ENCODE results near the gene YJEFN3. TPM values are rescaled to one million over a fixed set of nuclear protein-coding genes. Genes with fewer than 3 reads are reported as not detected.

The YJEFN3 gene
- total RNA-seq, 1 donor from 2014 or later, result 4.9 TPM

DNA sequence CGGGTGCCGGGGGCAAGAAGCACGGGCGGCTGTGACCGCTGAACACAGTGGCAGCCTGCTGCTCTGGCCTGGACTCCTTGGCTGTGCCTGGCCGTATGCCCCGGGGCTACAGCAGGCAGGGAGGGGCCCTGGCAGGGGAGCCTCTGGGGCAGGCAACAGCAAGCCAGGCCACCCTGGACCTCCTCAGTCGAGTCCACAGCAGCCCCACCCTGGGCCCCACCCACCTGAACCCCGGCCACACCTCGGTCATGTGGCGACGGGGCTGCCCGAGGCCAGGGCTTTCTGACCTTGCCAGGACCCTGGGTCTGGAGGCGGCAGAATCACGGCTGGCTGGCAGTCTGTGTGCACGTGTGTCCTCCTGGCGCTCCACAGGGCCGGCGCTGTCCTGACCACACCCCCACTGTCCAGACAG lies 18.0 kb downstream of the YJEFN3 start:
- ATAC-seq, result peak; percentile 19
- intact Hi-C loops (cut with DNase I), result no loop called here
- DNase-seq (ENCODE audit: low spot score), result no peak

GRCh38 chr19:19547674-19548336 lies 19.1 kb downstream of the YJEFN3 start:
- ATAC-seq, result no peak
- intact Hi-C loops (cut with DNase I), result no loop called here
- no peak for DNase-seq (ENCODE audit: low spot score)

DNA sequence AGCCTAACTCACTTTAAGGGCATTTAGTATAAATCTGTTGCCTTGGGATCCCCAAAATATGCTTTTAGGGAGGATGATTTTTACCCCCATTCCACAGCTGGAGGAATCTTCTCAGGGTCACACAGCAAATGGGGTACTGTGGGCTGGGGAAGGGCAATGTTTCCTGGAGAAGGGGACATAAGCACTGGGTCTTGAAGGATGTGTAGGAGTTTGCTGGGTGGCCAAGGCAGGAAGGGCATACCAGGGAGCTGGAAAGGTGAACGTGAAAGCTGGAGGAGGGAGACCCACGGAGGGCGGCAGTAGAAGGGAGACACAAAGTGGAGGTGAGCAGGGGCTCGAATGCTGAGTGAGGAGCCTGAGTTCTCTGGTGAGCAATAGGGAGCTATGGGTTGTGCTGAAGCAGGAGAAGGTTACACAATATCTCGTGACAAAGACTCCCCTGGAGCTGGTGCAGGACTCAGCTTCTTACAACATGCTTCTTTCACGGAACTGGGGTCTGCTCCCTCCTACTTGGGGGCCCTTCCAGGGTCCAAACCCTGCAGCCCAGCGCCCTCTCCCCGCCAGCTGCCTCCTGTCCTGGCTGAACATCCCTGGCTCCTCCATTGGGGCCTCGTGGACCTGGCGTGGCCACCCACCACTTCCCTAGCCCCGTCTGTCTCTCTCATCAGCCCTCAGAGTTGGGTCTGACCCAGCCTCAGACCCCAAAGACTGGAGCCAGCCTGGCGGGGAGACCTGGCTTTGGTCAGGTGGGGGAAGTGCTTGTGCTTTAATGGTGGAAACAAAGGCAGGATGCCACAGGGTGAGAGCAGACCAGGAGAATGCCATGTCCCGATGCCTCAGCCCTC lies 20.4 kb downstream of the YJEFN3 start:
- DNase-seq (ENCODE audit: low spot score) (no peak), ATAC-seq (no peak)
- intact Hi-C loops (cut with DNase I), result no loop called here

- DNase-seq (ENCODE audit: low spot score) (no peak), ATAC-seq (no peak)
- intact Hi-C loops (cut with DNase I), result no loop called here
Measured at GRCh38 chr19:19549804-19550464, 21.2 kb downstream of the YJEFN3 start.

DNA sequence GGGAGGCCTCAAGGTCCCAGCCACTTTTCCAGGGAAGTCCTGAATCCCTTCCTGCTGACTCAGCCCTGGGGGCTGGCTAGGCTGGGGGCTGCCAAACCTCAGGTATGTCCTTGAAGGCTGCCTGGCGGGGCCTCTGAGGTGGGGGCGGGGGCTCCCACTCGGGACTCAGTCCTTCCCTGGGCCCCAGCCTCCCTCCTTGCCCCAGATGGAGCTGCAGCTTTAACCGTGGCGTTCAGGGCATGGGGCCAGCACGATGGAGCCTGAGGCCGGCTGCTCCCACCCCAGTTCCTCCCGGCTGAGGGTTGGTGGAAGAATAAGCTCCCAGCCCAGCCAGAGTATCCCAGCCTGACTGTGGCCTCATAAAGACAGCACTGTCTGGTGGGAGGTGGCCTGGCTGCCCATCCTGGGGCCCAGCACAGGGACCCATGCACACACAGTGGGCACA lies 21.8 kb downstream of the YJEFN3 start:
- no peak for DNase-seq (ENCODE audit: low spot score)
- intact Hi-C loops (cut with DNase I), result no loop called here

DNA sequence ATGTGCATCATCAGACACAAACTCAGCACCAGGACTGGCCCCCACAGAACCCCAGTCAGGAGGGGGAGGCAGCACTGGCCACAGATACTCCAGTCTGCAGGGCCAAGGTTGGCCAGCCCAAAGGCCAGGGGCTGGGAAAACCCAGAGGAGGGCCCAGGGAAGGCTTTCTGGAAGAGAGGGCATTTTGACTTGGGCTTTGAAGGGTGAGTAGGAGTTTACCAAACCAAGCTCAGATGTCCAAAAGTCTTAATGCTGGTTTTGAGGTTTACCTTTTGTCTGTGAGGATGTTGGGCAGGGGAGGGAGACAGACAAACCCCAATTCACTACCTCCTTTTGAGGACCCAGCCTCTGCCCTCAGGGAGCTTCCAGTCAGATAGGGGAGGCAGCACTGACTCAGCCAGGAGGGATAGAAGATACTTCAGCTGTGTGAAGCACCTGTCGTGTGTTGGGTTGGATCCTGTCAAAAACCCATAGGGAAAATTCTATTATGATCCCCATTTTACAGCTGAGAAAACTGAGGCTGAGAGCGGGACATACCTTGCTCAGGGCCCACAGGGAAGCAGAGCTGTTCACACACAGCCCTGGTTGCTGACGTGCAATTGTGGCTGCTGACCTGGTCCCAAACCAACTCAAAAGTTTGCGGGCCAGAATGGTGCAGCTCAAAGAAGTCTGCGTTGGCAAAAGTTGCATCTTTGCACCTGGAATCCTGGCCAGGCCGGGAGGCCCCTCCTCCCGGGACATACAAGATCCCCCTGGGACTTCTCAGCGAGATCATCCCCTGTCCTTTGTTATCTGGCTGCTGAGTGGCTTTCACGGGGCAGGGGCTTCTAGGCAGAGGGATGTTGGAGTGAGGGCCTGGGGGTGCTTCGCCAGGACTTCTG lies 22.5 kb downstream of the YJEFN3 start:
- DNase-seq (ENCODE audit: low spot score), result no peak
- no peak for ATAC-seq
- intact Hi-C loops (cut with DNase I), result no loop called here

More for the DNA sequence above, 21.8 kb downstream of the YJEFN3 start:
- no peak for ATAC-seq

DNA sequence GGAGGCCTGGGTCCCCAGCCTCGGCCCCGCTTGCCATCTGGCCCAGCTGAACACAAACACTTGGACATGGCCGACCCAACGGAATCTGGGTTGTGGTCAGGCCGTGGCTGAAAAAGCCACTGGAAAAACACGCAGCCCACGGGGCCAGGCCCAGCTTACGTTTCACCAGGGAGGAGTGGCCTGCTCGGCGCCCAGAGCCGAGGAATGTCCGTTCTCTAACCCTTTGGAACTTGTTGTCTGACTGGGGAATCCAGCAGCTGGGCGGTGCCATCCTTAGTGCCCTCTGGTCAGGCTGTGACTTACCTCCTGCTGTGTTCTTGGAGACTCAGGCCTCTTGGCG lies 23.1 kb downstream of the YJEFN3 start:
- intact Hi-C loops (cut with DNase I), result no loop called here
- DNase-seq (ENCODE audit: low spot score), result no peak
- ATAC-seq, result peak; percentile 61

DNA sequence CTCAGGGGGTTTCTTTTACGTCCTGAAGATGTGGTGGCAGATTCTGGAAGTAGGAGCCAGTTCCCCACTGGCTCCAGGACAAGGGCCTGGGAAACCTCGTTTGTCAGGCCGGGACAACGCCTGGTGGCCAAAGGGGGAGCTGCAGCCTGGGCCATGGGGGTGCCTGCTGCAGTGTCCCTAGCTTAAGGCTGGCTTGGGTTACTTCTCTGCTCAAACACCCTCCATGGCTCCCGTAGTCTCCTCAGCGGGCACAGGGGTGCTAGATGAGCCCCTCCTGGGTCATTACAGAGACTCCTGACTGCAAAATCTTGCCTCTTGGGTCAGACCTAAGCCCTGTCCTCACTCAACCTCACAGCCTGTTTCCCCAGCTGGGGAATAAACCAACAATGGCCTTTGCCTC lies 24.1 kb downstream of the YJEFN3 start:
- DNase-seq (ENCODE audit: low spot score) (no peak), ATAC-seq (no peak)
- intact Hi-C loops (cut with DNase I), result no loop called here

DNA sequence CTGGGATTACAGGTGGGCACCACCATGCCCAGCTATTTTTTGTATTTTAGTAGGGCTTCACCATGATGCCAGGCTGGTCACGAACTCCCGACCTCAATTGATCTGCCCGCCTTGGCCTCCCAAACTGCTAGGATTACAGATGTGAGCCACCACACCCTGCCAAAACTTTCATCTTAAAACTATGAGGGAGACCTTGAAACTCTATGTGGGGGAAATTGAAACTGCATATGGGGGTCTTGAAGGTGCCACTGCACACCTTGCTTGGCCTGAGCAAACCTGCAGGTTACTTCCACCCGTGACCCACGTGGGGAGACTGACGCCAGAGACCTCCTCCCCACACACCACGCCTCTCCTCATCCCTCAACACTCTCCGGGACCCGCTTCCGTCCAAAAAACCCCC lies 25.0 kb downstream of the YJEFN3 start:
- no peak for DNase-seq (ENCODE audit: low spot score)
- no peak for ATAC-seq
- intact Hi-C loops (cut with DNase I), result no loop called here

DNA sequence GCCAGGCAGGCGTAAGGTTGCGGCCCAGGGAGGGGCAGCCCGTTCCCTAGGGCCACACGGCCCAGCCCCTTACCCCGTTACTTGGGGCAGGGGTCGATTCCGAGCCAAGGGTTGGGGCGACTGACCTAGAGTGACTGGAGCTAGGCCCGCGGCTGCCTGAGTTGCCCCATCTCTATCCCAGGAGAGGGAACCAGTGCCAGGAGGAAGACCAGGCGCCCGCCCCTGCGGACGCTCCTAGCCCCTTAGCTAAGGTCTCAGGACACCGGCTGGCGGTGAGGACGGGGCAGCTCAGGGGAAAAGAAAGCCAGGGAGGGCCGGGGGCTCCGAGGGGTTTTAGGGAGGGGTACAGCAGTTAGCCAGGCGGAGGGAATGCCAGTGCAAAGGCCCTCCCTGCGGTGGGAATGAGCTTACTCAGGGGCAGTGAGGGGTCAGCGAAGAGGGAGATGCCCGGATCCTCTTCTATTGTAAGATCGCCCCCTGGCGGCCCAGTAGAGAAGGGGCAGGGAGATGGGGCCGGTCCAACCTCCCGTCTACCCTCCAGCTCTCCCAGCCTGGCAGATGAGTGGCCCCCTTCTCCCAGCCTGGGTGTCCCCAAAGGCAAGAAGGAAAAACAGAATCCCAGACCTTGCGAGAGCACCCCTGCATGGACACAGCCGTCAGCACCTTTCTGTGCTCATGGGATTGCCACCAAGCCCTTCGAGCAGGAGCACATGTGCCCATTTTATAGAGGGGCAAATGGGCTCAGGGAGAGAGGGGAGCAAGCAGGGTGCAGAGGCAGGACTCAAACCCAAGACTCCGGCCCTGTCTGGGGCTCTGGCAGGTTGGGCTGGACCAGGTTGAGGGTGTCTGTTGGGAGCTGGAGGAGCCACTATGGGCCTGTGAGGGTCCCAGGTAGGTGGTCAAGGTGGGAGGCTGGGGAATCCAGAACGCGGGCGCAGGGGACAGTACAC lies 25.6 kb downstream of the YJEFN3 start:
- intact Hi-C loops (cut with DNase I), result no loop called here
- peak; percentile 47 for ATAC-seq
- no peak for DNase-seq (ENCODE audit: low spot score)

DNA sequence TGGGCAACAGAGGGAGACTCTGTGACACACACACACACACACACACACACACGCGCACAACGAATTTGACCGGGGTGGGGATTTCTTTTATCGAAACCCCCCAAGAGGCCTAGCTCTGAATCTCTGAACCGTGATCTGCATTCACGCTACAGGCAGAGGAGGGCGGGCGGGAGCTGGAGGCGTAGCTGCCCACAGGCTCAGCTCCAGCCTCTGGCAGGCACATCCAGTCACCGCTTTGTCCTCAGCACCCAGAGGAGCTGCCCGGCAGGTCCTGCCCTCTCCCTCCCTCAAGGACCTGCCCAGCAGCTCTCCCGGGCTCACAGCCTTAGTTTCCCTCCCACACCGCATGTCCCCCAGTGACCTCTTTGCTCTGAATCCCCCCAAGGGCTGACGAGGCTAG lies 29.3 kb downstream of the YJEFN3 start:
- ATAC-seq, result no peak
- intact Hi-C loops (cut with DNase I), result no loop called here
- DNase-seq (ENCODE audit: low spot score), result no peak

DNA sequence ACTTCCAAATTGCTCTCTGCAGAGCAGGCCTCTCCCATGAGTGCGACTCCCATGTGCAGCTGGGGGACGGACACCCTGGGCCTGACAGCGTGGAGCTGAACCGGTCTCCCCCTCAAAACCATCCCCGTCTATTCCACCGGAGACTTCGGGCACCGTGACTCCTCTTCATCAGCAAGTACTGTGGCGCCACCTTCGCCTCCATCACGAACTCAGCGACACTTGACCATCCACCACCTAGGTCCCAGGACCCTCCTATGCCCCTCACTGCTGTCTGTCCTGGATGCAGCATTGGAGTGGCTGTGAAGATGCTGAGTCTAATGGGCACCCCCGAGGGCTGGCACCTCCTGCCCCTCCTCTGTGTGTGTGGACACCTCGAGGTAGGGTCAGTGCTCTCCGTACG lies 29.9 kb downstream of the YJEFN3 start:
- DNase-seq (ENCODE audit: low spot score) (no peak), ATAC-seq (no peak)
- intact Hi-C loops (cut with DNase I), result no loop called here

- intact Hi-C loops (cut with DNase I), result no loop called here
- DNase-seq (ENCODE audit: low spot score), result no peak
- ATAC-seq, result no peak
Measured at GRCh38 chr19:19559931-19560330, 31.2 kb downstream of the YJEFN3 start.

GRCh38 chr19:19561946-19562664 lies 33.4 kb downstream of the YJEFN3 start:
- no peak for DNase-seq (ENCODE audit: low spot score)
- intact Hi-C loops (cut with DNase I), result no loop called here
- no peak for ATAC-seq

DNA sequence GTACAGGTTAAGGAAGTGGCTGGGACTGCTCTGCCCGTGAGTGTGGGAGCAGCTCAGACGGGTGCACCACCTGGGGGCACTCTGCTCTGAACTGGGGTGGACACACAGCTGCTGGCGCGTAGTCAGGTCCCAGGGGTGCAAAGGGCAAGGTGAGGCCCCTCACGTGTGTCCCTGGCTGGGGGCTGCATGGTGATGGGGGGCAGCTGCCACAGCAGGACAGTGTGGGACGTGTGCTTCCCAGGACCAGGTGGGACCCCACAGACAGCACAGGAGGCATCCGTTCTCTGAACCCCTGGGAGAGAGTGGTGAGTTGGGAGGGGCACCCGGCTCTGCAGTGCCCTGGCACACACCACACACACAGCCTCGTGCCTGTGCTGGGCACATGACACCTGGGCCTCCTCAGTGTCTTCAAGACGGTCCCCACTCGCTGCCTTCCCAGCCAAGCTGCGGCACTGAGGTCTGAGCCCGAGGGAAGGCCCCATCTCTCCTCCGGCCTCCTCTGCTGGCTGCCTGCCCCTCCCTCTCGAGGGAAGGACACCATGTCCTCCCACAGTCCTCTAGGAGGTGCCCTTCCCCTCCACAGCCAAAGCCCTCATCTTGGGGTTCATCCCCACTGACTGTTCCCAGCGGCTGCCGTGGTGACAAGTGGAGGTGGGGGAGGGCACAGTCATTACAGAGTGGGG lies 34.1 kb downstream of the YJEFN3 start:
- intact Hi-C loops (cut with DNase I), result no loop called here
- DNase-seq (ENCODE audit: low spot score) (no peak), ATAC-seq (peak; percentile 24)

- intact Hi-C loops (cut with DNase I), result no loop called here
- ATAC-seq, result no peak
- DNase-seq (ENCODE audit: low spot score), result no peak
Measured at GRCh38 chr19:19563348-19563848, 34.7 kb downstream of the YJEFN3 start.

GRCh38 chr19:19566306-19566705 lies 37.6 kb downstream of the YJEFN3 start:
- intact Hi-C loops (cut with DNase I), result no loop called here

More at GRCh38 chr19:19566306-19566705, 37.6 kb downstream of the YJEFN3 start:
- ATAC-seq (no peak), DNase-seq (ENCODE audit: low spot score) (no peak)

Measured in sciatic nerve (tissue), 2 donors.